Measurements from ENCODE around the gene MPHOSPH9. TPM values are rescaled to one million over a fixed set of nuclear protein-coding genes. Genes with fewer than 3 reads are reported as not detected.
"Not testable (repeated sequence)": the region's sequence is repeated elsewhere in the genome, so short reads cannot be mapped to it uniquely, and the experiment has no call there.

MPHOSPH9 gene
- total RNA-seq, 4 donors from 2014 or later = 24.1 to 35.2 (median 29.6) TPM

- TF ChIP-seq POLR2A (IDR thresholded peaks at IDR 0.05) = no peak
- TF ChIP-seq EP300 (IDR thresholded peaks at IDR 0.05) = no peak
- TF ChIP-seq CTCF (IDR thresholded peaks at IDR 0.05) = no peak
- no peak for DNase-seq (ENCODE audit: low spot score in 2 of 2)
Observed at GRCh38 chr12:123225443-123225842, 7.5 kb downstream of the MPHOSPH9 start.

GRCh38 chr12:123223241-123223668, 9.7 kb downstream of the MPHOSPH9 start:
- Histone ChIP-seq H3K4me3 (no peak overlapping the region), H3K4me1 (no peaks in the 10 kb centered on the region), H3K36me3 (peaks cover 0 to 54% (median 0%) of the 10 kb centered on the region in 3 donors), H3K27me3 (no peaks in the 10 kb centered on the region), H3K9me3 (no peaks in the 10 kb centered on the region), H3K27ac (no peak overlapping the region)
- WGBS, 2 donors = 83 to 87% methylated on average over 11 of the region's 11 CpGs
- no peak for DNase-seq (ENCODE audit: low spot score in 2 of 2)
- TF ChIP-seq POLR2A (IDR thresholded peaks at IDR 0.05) (no peak), CTCF (IDR thresholded peaks at IDR 0.05) (no peak), EP300 (IDR thresholded peaks at IDR 0.05) (no peak)

More at GRCh38 chr12:123225443-123225842, 7.5 kb downstream of the MPHOSPH9 start:
- 89 to 90% methylated on average over 2 of the region's 2 CpGs for WGBS, 2 donors
- H3K9me3 ChIP-seq = no peaks in the 10 kb centered on the region
- no peak overlapping the region for H3K27ac ChIP-seq
- H3K27me3 ChIP-seq = no peaks in the 10 kb centered on the region
- H3K4me1 ChIP-seq = peaks cover 0 to 4% (median 2%) of the 10 kb centered on the region in 4 donors
- peaks cover 0 to 32% (median 0%) of the 10 kb centered on the region in 3 donors for H3K36me3 ChIP-seq
- H3K4me3 ChIP-seq = no peak overlapping the region

GRCh38 chr12:123207815-123208214, 25.1 kb downstream of the MPHOSPH9 start:
- not testable (repeated sequence) for H3K27ac ChIP-seq; DNase-seq (ENCODE audit: low spot score in 2 of 2); H3K4me1 ChIP-seq; H3K4me3 ChIP-seq; H3K27me3 ChIP-seq; H3K9me3 ChIP-seq
- WGBS, 2 donors = 97 to 98% methylated on average over 7 of the region's 7 CpGs
- peaks cover 0 to 68% (median 4%) of the 10 kb centered on the region in 3 donors for H3K36me3 ChIP-seq

GRCh38 chr12:123206794-123207193, 26.1 kb downstream of the MPHOSPH9 start:
- WGBS, 2 donors = 80 to 84% methylated on average over 3 of the region's 3 CpGs
- H3K27ac ChIP-seq; H3K9me3 ChIP-seq; DNase-seq (ENCODE audit: low spot score in 2 of 2); H3K4me1 ChIP-seq; H3K4me3 ChIP-seq; H3K27me3 ChIP-seq: not testable (repeated sequence)
- H3K36me3 ChIP-seq = peaks cover 0 to 71% (median 6%) of the 10 kb centered on the region in 3 donors

- 89 to 90% methylated on average over 7 of the region's 7 CpGs for WGBS, 2 donors
- no peak for TF ChIP-seq EP300 (IDR thresholded peaks at IDR 0.05)
- no peak for TF ChIP-seq POLR2A (IDR thresholded peaks at IDR 0.05)
- no peak for TF ChIP-seq CTCF (IDR thresholded peaks at IDR 0.05)
- no peaks in the 10 kb centered on the region for H3K9me3 ChIP-seq
- no peak overlapping the region for H3K4me3 ChIP-seq
- no peak for DNase-seq (ENCODE audit: low spot score in 2 of 2)
- H3K27ac ChIP-seq = no peak overlapping the region
- H3K4me1 ChIP-seq = no peaks in the 10 kb centered on the region
- H3K36me3 ChIP-seq = peaks cover 0 to 57% (median 6%) of the 10 kb centered on the region in 3 donors
- no peaks in the 10 kb centered on the region for H3K27me3 ChIP-seq
Observed at GRCh38 chr12:123200414-123200813, 32.5 kb downstream of the MPHOSPH9 start.

- WGBS, 2 donors = 71 to 86% methylated on average over 3 of the region's 3 CpGs
- H3K27me3 ChIP-seq = no peaks in the 10 kb centered on the region
- no peak overlapping the region for H3K4me3 ChIP-seq
- H3K9me3 ChIP-seq = no peaks in the 10 kb centered on the region
- TF ChIP-seq CTCF (IDR thresholded peaks at IDR 0.05) (no peak), EP300 (IDR thresholded peaks at IDR 0.05) (no peak)
- no peaks in the 10 kb centered on the region for H3K4me1 ChIP-seq
- peaks cover 0 to 55% (median 6%) of the 10 kb centered on the region in 3 donors for H3K36me3 ChIP-seq
- H3K27ac ChIP-seq = no peak overlapping the region
- DNase-seq (ENCODE audit: low spot score in 2 of 2) = no peak
Observed at GRCh38 chr12:123199936-123200335, 33.0 kb downstream of the MPHOSPH9 start.
